Measurements from ENCODE around the gene TTF1.

GRCh38 chr9:132439153-132439552 lies 32.5 kb upstream of the TTF1 start:
- TF ChIP-seq, protein P1, sequence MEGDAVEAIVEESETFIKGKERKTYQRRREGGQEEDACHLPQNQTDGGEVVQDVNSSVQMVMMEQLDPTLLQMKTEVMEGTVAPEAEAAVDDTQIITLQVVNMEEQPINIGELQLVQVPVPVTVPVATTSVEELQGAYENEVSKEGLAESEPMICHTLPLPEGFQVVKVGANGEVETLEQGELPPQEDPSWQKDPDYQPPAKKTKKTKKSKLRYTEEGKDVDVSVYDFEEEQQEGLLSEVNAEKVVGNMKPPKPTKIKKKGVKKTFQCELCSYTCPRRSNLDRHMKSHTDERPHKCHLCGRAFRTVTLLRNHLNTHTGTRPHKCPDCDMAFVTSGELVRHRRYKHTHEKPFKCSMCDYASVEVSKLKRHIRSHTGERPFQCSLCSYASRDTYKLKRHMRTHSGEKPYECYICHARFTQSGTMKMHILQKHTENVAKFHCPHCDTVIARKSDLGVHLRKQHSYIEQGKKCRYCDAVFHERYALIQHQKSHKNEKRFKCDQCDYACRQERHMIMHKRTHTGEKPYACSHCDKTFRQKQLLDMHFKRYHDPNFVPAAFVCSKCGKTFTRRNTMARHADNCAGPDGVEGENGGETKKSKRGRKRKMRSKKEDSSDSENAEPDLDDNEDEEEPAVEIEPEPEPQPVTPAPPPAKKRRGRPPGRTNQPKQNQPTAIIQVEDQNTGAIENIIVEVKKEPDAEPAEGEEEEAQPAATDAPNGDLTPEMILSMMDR (IDR thresholded peaks at IDR 0.05), result no peak
- TF ChIP-seq POLR2A (IDR thresholded peaks at IDR 0.05), result no peak
- TF ChIP-seq POLR2AphosphoS5 (IDR thresholded peaks at IDR 0.05), result no peak

All from gastroesophageal sphincter (tissue), 3 donors.